Skeletal muscle cell (primary cell): ENCODE data around the gene DOK7.
"Not testable (repeated sequence)": the region's sequence is repeated elsewhere in the genome, so short reads cannot be mapped to it uniquely, and the experiment has no call there.

ENCODE experiments used
- DNase-seq: peaks from one replicate; pipeline ENCODE4 v3.0.0-alpha.2; 2010; ENCODE audit warnings: low read depth
- H3K4me3 ChIP-seq: 2 replicates; pipeline ENCODE4 v1.5.1; 2011; ENCODE audit warnings: low read depth, mild to moderate bottlenecking, control low read depth, low read length, moderate library complexity

Gene DOK7

GRCh38 chr4:3441501-3442459 lies 21.3 kb upstream of the DOK7 start, which contains the start of gene HGFAC:
TSS of gene HGFAC (plus strand) at chr4:3441968. CDS start at chr4:3442002, 34 bp downstream.
- DNase-seq = no peak
- H3K4me3 ChIP-seq = no peak within 1 kb of the TSS

- no peak for DNase-seq
- H3K4me3 ChIP-seq = no peak overlapping the region
Measured at GRCh38 chr4:3442460-3442958, 20.6 kb upstream of the DOK7 start.

- no peak for DNase-seq
- no peak overlapping the region for H3K4me3 ChIP-seq
Measured at GRCh38 chr4:3442959-3443749, 20.0 kb upstream of the DOK7 start.

GRCh38 chr4:3443750-3444309 lies 19.3 kb upstream of the DOK7 start:
- H3K4me3 ChIP-seq = no peak overlapping the region
- DNase-seq = no peak

- DNase-seq = no peak
- no peak overlapping the region for H3K4me3 ChIP-seq
Measured at GRCh38 chr4:3444351-3445110, 18.6 kb upstream of the DOK7 start.

GRCh38 chr4:3445111-3445820 lies 17.8 kb upstream of the DOK7 start:
- DNase-seq = no peak
- H3K4me3 ChIP-seq = no peak overlapping the region

- no peak for DNase-seq
- H3K4me3 ChIP-seq = no peak overlapping the region
Measured at GRCh38 chr4:3445829-3446545, 17.1 kb upstream of the DOK7 start.

GRCh38 chr4:3446631-3447320 lies 16.3 kb upstream of the DOK7 start:
- H3K4me3 ChIP-seq = no peak overlapping the region
- DNase-seq = no peak

- no peak for DNase-seq
- no peak overlapping the region for H3K4me3 ChIP-seq
Measured at GRCh38 chr4:3447431-3448395, 15.4 kb upstream of the DOK7 start.

GRCh38 chr4:3449047-3449573 lies 14.0 kb upstream of the DOK7 start:
- no peak overlapping the region for H3K4me3 ChIP-seq
- DNase-seq = no peak

GRCh38 chr4:3449574-3450534 lies 13.3 kb upstream of the DOK7 start:
- DNase-seq = no peak
- H3K4me3 ChIP-seq = no peak overlapping the region

GRCh38 chr4:3450643-3451042 lies 12.5 kb upstream of the DOK7 start:
- no peak overlapping the region for H3K4me3 ChIP-seq
- no peak for DNase-seq

GRCh38 chr4:3451956-3452355 lies 11.2 kb upstream of the DOK7 start:
- peak; percentile 14 for DNase-seq

GRCh38 chr4:3452376-3452775 lies 10.7 kb upstream of the DOK7 start:
- no peak for DNase-seq
- no peak overlapping the region for H3K4me3 ChIP-seq

More at GRCh38 chr4:3451956-3452355, 11.2 kb upstream of the DOK7 start:
- no peak overlapping the region for H3K4me3 ChIP-seq

- H3K4me3 ChIP-seq, DNase-seq: not testable (repeated sequence)
Measured at GRCh38 chr4:3455596-3455995, 7.5 kb upstream of the DOK7 start.
